ENCODE data around the gene TMTC3. TPM values are rescaled to one million over a fixed set of nuclear protein-coding genes. Genes with fewer than 3 reads are reported as not detected.

Gene TMTC3
- total RNA-seq, 2 experiments from 2014 or later = 5.5 to 9.4 TPM

GRCh38 chr12:88242571-88242925, 100.4 kb downstream of the TMTC3 start:
- no peaks in the 10 kb centered on the region for H3K4me1 ChIP-seq (ENCODE audit: insufficient read depth, low read length, poor library complexity, severe bottlenecking)
- H3K4me3 ChIP-seq (ENCODE audit: low read depth, low read length, poor library complexity, severe bottlenecking) = no peak overlapping the region
- intact Hi-C loops (cut with micrococcal nuclease; ENCODE audit: unreplicated experiment) = no loop called here
- TF ChIP-seq EZH2phosphoT487 (IDR thresholded peaks at IDR 0.05; ENCODE audit: borderline replicate concordance, low read depth, low read length) = no peak
- TF ChIP-seq CTCF (conservative IDR thresholded peaks at IDR 0.05; ENCODE audit: low read length) = no peak
- no peak overlapping the region for H2AFZ ChIP-seq (ENCODE audit: low read length)
- H3K36me3 ChIP-seq (ENCODE audit: insufficient read depth, low read length) = no peaks in the 10 kb centered on the region
- no peaks in the 10 kb centered on the region for H3K9me3 ChIP-seq (ENCODE audit: low read length)
- H3K79me2 ChIP-seq (ENCODE audit: insufficient read depth, low read depth, low read length) = no peaks in the 10 kb centered on the region
- H4K20me1 ChIP-seq (ENCODE audit: insufficient read depth, low read length) = no peaks in the 10 kb centered on the region
- no peaks in the 10 kb centered on the region for H3K9me2 ChIP-seq (ENCODE audit: insufficient read depth, low read length)
- no TSS peak for BruUV-seq (replicated peaks)
- POLR2A ChIA-PET = no interaction called here
- H3K4me2 ChIP-seq (ENCODE audit: low read length) = no peak overlapping the region
- DNase-seq (ENCODE audit: low spot score) = no peak
- CTCF ChIA-PET (ENCODE audit: unreplicated experiment) = no interaction called here
- H3K27ac ChIP-seq (ENCODE audit: low read depth, low read length, poor library complexity, severe bottlenecking) = no peak overlapping the region

GRCh38 chr12:88242939-88243338, 100.8 kb downstream of the TMTC3 start:
- Histone ChIP-seq H3K9me2 (ENCODE audit: insufficient read depth, low read length) (no peaks in the 10 kb centered on the region), H2AFZ (ENCODE audit: low read length) (no peak overlapping the region), H3K36me3 (ENCODE audit: insufficient read depth, low read length) (no peaks in the 10 kb centered on the region), H3K4me3 (ENCODE audit: low read depth, low read length, poor library complexity, severe bottlenecking) (no peak overlapping the region), H4K20me1 (ENCODE audit: insufficient read depth, low read length) (no peaks in the 10 kb centered on the region), H3K79me2 (ENCODE audit: insufficient read depth, low read depth, low read length) (no peaks in the 10 kb centered on the region), H3K9me3 (ENCODE audit: low read length) (no peaks in the 10 kb centered on the region), H3K4me2 (ENCODE audit: low read length) (no peak overlapping the region), H3K4me1 (ENCODE audit: insufficient read depth, low read length, poor library complexity, severe bottlenecking) (no peaks in the 10 kb centered on the region), H3K27ac (ENCODE audit: low read depth, low read length, poor library complexity, severe bottlenecking) (no peak overlapping the region)
- BruUV-seq (replicated peaks) = no TSS peak
- intact Hi-C loops (cut with micrococcal nuclease; ENCODE audit: unreplicated experiment) = no loop called here
- DNase-seq (ENCODE audit: low spot score) = no peak
- ChIA-PET CTCF (ENCODE audit: unreplicated experiment) (no interaction called here), POLR2A (no interaction called here)
- TF ChIP-seq EZH2phosphoT487 (IDR thresholded peaks at IDR 0.05; ENCODE audit: borderline replicate concordance, low read depth, low read length) (no peak), CTCF (conservative IDR thresholded peaks at IDR 0.05; ENCODE audit: low read length) (no peak)

GRCh38 chr12:88243982-88244381, 101.9 kb downstream of the TMTC3 start:
- no TSS peak for BruUV-seq (replicated peaks)
- H3K36me3 ChIP-seq (ENCODE audit: insufficient read depth, low read length) = no peaks in the 10 kb centered on the region
- no peak overlapping the region for H3K27ac ChIP-seq (ENCODE audit: low read depth, low read length, poor library complexity, severe bottlenecking)
- DNase-seq (ENCODE audit: low spot score) = no peak
- no peaks in the 10 kb centered on the region for H3K9me3 ChIP-seq (ENCODE audit: low read length)
- TF ChIP-seq EZH2phosphoT487 (IDR thresholded peaks at IDR 0.05; ENCODE audit: borderline replicate concordance, low read depth, low read length) = no peak
- no peak for TF ChIP-seq CTCF (conservative IDR thresholded peaks at IDR 0.05; ENCODE audit: low read length)
- H4K20me1 ChIP-seq (ENCODE audit: insufficient read depth, low read length) = no peaks in the 10 kb centered on the region
- no peaks in the 10 kb centered on the region for H3K4me1 ChIP-seq (ENCODE audit: insufficient read depth, low read length, poor library complexity, severe bottlenecking)
- CTCF ChIA-PET (ENCODE audit: unreplicated experiment) = no interaction called here
- H3K4me2 ChIP-seq (ENCODE audit: low read length) = no peak overlapping the region
- intact Hi-C loops (cut with micrococcal nuclease; ENCODE audit: unreplicated experiment) = no loop called here
- no peak overlapping the region for H2AFZ ChIP-seq (ENCODE audit: low read length)
- no peak overlapping the region for H3K4me3 ChIP-seq (ENCODE audit: low read depth, low read length, poor library complexity, severe bottlenecking)
- no peaks in the 10 kb centered on the region for H3K9me2 ChIP-seq (ENCODE audit: insufficient read depth, low read length)
- H3K79me2 ChIP-seq (ENCODE audit: insufficient read depth, low read depth, low read length) = no peaks in the 10 kb centered on the region
- POLR2A ChIA-PET = no interaction called here
